Choroid plexus epithelial cell (primary cell): ENCODE measurements around the gene AUTS2.

Experiments used
- DNase-seq: peaks from one replicate; pipeline ENCODE4 v3.0.0-alpha.2; 2010; ENCODE audit warnings: low read depth
- H3K4me3 ChIP-seq: 2 replicates; pipeline ENCODE4 v1.5.1; 2011; ENCODE audit warnings: low read depth, mild to moderate bottlenecking, control low read depth, low read length, moderate library complexity
- TF ChIP-seq, protein P1 (sequence below): conservative IDR thresholded peaks from 2 replicates; pipeline ENCODE4 v1.5.1; 2011; ENCODE audit warnings: low read depth, mild to moderate bottlenecking, control low read depth, inconsistent platforms, low read length, moderate library complexity

AUTS2 gene

DNA sequence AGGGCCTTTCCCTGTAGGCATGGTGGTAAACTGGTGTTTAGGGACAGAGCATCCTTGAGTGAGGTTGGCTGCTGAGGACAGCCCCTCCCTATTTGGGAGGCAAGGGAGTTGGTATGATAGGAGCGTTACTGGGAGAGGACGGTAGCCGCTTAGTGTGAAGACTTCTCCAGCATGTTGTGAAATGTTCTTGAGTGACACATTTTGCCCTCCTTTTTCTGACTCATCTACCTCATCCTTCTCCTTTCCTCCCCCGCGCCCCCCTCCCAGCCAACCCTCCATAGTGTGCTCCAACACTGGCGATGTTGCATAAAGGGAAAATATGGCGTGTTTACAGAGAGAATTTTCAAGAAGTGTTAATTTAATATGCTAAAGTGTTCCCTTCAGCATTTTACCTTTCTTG, 888.7 kb downstream of the AUTS2 start:
- no peak for DNase-seq
- TF ChIP-seq, protein P1, sequence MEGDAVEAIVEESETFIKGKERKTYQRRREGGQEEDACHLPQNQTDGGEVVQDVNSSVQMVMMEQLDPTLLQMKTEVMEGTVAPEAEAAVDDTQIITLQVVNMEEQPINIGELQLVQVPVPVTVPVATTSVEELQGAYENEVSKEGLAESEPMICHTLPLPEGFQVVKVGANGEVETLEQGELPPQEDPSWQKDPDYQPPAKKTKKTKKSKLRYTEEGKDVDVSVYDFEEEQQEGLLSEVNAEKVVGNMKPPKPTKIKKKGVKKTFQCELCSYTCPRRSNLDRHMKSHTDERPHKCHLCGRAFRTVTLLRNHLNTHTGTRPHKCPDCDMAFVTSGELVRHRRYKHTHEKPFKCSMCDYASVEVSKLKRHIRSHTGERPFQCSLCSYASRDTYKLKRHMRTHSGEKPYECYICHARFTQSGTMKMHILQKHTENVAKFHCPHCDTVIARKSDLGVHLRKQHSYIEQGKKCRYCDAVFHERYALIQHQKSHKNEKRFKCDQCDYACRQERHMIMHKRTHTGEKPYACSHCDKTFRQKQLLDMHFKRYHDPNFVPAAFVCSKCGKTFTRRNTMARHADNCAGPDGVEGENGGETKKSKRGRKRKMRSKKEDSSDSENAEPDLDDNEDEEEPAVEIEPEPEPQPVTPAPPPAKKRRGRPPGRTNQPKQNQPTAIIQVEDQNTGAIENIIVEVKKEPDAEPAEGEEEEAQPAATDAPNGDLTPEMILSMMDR = no peak
- H3K4me3 ChIP-seq = no peak overlapping the region

DNA sequence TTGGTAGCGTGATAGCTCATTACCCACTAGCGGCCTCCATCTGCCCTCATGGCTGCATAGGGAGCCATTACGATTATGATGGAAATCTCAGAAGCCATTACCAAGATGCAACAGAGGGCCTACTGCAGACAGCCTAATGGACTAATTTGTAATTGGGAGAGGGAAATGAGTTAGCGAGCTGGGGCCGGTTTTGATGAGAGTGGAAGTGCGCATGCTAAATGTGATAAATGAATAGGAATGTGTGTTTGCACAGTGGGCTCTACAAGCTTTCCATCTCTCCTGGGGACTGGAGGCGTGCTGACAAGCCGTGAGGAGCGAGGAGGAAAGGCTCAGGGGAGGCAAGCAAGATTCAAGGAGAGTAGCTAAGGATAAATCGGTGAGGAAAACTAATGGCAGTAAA, 889.2 kb downstream of the AUTS2 start:
- no peak overlapping the region for H3K4me3 ChIP-seq
- DNase-seq = no peak
- TF ChIP-seq, protein P1 = no peak

- H3K4me3 ChIP-seq = no peak overlapping the region
- DNase-seq = no peak
- TF ChIP-seq, protein P1 = no peak
These were observed 889.6 kb downstream of the AUTS2 start for GRCh38 chr7:70487886-70488285.

GRCh38 chr7:70489813-70490212, 891.5 kb downstream of the AUTS2 start:
- H3K4me3 ChIP-seq = no peak overlapping the region
- TF ChIP-seq, protein P1 = no peak
- peak; percentile 6 for DNase-seq

GRCh38 chr7:70492625-70493024, 894.4 kb downstream of the AUTS2 start:
- TF ChIP-seq, protein P1 = no peak

DNA sequence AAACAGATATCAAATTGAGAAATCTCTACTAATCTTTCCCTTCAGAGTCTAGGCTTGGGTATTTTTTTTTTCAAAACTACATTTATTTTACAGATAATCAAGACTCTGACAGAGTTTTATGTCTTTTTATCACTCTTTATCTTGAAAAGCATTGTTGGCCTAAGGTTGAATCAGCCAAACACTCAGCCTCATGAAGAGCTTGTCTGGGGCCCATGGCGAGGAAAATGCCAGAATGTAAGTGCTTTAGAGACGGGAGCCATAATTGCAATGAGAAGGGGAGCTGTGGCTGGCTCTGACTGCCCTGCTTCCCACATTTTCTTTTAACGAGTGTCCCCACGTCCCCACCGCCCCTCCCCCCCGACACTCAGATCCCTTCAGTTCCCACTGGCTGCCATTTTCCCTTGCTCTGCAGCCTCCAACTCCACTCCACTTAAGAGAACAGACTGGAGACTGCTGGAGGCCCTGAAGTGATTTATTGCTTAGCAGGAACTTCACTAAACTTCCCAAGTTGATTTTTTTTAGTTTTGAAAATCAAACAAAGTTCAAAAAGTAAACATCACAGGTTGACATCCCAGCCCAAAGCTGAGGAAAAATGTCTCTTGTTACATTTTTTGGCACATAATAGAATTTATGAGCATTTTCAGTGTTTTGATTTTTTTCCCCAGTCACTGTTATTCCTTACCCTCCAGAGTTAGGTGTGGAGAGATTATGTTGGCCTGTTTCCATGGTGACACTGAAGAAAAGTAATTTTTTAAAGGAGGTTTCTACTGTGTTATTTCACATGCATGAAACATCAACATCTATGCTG, 896.2 kb downstream of the AUTS2 start:
- TF ChIP-seq, protein P1 = no peak
- no peak overlapping the region for H3K4me3 ChIP-seq
- DNase-seq = no peak

More at GRCh38 chr7:70492625-70493024, 894.4 kb downstream of the AUTS2 start:
- DNase-seq = no peak
- H3K4me3 ChIP-seq = no peak overlapping the region

DNA sequence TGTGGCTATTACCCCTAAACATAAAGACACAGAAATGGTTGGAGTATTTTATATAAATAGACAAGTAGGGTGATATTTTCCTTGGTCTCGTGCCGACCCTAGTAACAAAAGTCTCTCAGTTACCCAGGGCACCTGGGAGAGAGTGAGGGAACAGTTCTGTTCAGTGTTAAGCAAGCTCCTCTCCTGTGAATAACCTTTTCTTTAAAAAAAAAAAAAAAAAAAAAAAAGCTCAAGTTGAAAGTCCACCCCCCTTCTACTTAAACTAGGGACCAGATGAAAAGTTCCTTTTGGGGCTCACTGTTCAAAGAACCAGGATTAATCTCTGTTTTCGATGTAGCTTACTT, 896.7 kb downstream of the AUTS2 start:
- TF ChIP-seq, protein P1 = no peak
- DNase-seq = no peak
- H3K4me3 ChIP-seq = no peak overlapping the region
